Glutamatergic neuron (in vitro differentiated cells): ENCODE results near the gene ISX. TPM values are rescaled to one million over a fixed set of nuclear protein-coding genes. Genes with fewer than 3 reads are reported as not detected.

ENCODE experiments used
- DNase-seq: peaks from one replicate; pipeline ENCODE4 v3.0.0; 2022
- H3K27ac Mint-ChIP-seq: one replicate; pipeline ENCODE4 v1.8.0; 2020; ENCODE audit warnings: mild to moderate bottlenecking, mixed read lengths, inconsistent platforms; ENCODE audit not compliant: unreplicated experiment
- H3K27me3 Mint-ChIP-seq: one replicate; pipeline ENCODE4 v1.8.0; 2020; ENCODE audit warnings: mild to moderate bottlenecking, moderate library complexity, mixed read lengths, inconsistent platforms; ENCODE audit not compliant: unreplicated experiment
- H3K36me3 Mint-ChIP-seq: one replicate; pipeline ENCODE4 v1.8.0; 2020; ENCODE audit warnings: mild to moderate bottlenecking, mixed read lengths, inconsistent platforms; ENCODE audit not compliant: unreplicated experiment
- H3K4me1 Mint-ChIP-seq: one replicate; pipeline ENCODE4 v1.8.0; 2020; ENCODE audit warnings: mild to moderate bottlenecking, low read depth, mixed read lengths, inconsistent platforms; ENCODE audit not compliant: unreplicated experiment
- H3K4me3 Mint-ChIP-seq: one replicate; pipeline ENCODE4 v1.8.0; 2020; ENCODE audit warnings: mild to moderate bottlenecking, mixed read lengths, inconsistent platforms; ENCODE audit not compliant: unreplicated experiment
- H3K9me3 Mint-ChIP-seq: one replicate; pipeline ENCODE4 v1.8.0; 2020; ENCODE audit warnings: mild to moderate bottlenecking, moderate library complexity, mixed read lengths, inconsistent platforms; ENCODE audit not compliant: unreplicated experiment
- CTCF ChIP-seq: fragments of 200-600 bp; sonication (generic); IDR thresholded peaks from one replicate; pipeline ENCODE4 v1.5.0; 2021; ENCODE audit not compliant: partially characterized antibody, unreplicated experiment
- total RNA-seq: library from RNA; stranded (reverse); fragmentation: NEBNext Ultra II Directional; extraction: Animal tissue kit (Norgen Biotek cat#: 25700); gene quantifications from one replicate; pipeline ENCODE4 v1.2.1, GENCODE V29; 2021; ENCODE audit not compliant: unreplicated experiment

The ISX gene
- total RNA-seq, 1 donor from 2014 or later = not detected

GRCh38 chr22:35098921-35099320 is 33.0 kb downstream of the ISX start:
- no peak for TF ChIP-seq CTCF
- H3K27me3 Mint-ChIP-seq = peaks cover 2% of the 10 kb centered on the region
- H3K4me1 Mint-ChIP-seq = no peaks in the 10 kb centered on the region
- H3K4me3 Mint-ChIP-seq = no peak overlapping the region
- H3K27ac Mint-ChIP-seq = no peak overlapping the region
- no peaks in the 10 kb centered on the region for H3K36me3 Mint-ChIP-seq
- H3K9me3 Mint-ChIP-seq = peaks cover 2% of the 10 kb centered on the region
- DNase-seq = no peak

GRCh38 chr22:35099883-35100282 is 33.9 kb downstream of the ISX start:
- no peak for TF ChIP-seq CTCF
- H3K27me3 Mint-ChIP-seq = peaks cover 4% of the 10 kb centered on the region

DNA sequence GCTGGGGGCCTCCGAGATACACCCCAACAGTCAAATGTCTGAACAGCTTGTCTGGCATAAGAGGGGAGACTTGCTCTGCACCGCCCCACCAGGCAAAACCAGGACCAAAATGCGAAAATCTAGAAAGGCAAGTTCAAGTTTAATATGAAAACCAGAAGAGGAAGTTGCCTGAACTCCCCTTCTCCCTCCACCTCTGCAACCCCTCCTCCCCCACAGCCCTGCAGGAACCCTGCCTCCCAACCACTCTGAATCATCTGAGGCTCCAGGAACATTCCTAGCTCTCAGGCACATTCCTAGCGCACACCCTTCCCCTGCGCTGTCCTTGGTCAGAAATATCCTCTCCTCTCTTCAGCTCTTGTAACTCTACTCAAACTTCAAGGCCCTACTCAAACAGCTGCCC is 36.7 kb downstream of the ISX start:
- H3K4me3 Mint-ChIP-seq = no peak overlapping the region
- H3K27me3 Mint-ChIP-seq = peaks cover 4% of the 10 kb centered on the region
- no peak for TF ChIP-seq CTCF
- H3K27ac Mint-ChIP-seq = no peak overlapping the region
- no peak for DNase-seq
- no peaks in the 10 kb centered on the region for H3K4me1 Mint-ChIP-seq
- peaks cover 3% of the 10 kb centered on the region for H3K36me3 Mint-ChIP-seq
- peaks cover 2% of the 10 kb centered on the region for H3K9me3 Mint-ChIP-seq

More at GRCh38 chr22:35099883-35100282, 33.9 kb downstream of the ISX start:
- H3K9me3 Mint-ChIP-seq = peaks cover 2% of the 10 kb centered on the region
- H3K4me3 Mint-ChIP-seq = no peak overlapping the region
- no peak overlapping the region for H3K27ac Mint-ChIP-seq
- no peaks in the 10 kb centered on the region for H3K36me3 Mint-ChIP-seq
- DNase-seq = no peak
- H3K4me1 Mint-ChIP-seq = no peaks in the 10 kb centered on the region

DNA sequence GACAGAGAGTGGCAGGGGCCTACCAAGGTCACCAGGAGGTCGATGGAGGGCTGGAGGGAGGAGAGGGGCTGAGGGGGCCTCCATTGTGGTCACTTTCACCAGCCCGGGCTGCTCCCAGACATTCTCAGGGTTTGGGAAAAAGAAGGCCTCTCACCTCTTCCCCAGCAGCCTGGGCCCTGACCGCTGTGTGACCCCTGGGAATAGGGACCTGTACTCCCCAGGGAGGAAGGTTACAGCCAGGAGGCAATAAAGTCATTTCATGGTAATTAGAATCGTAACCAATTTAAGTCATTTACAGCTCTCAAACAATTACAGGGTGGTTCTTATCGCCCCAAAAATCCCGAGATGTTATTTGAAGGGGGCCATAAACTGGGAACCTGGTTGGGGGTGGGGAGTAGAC is 37.8 kb downstream of the ISX start:
- H3K4me1 Mint-ChIP-seq = no peaks in the 10 kb centered on the region
- H3K4me3 Mint-ChIP-seq = no peak overlapping the region
- TF ChIP-seq CTCF = no peak
- peaks cover 6% of the 10 kb centered on the region for H3K36me3 Mint-ChIP-seq
- DNase-seq = no peak
- H3K27ac Mint-ChIP-seq = no peak overlapping the region
- H3K27me3 Mint-ChIP-seq = peaks cover 6% of the 10 kb centered on the region
- H3K9me3 Mint-ChIP-seq = peaks cover under 1% of the 10 kb centered on the region

GRCh38 chr22:35104491-35104890 is 38.5 kb downstream of the ISX start:
- H3K4me3 Mint-ChIP-seq = no peak overlapping the region
- H3K4me1 Mint-ChIP-seq = no peaks in the 10 kb centered on the region
- peaks cover 6% of the 10 kb centered on the region for H3K36me3 Mint-ChIP-seq
- peaks cover 6% of the 10 kb centered on the region for H3K27me3 Mint-ChIP-seq
- H3K27ac Mint-ChIP-seq = no peak overlapping the region
- TF ChIP-seq CTCF = no peak
- no peaks in the 10 kb centered on the region for H3K9me3 Mint-ChIP-seq
- DNase-seq = no peak
